Measurements from ENCODE around the gene JAKMIP2. TPM values are rescaled to one million over a fixed set of nuclear protein-coding genes. Genes with fewer than 3 reads are reported as not detected.

The JAKMIP2 gene
- total RNA-seq, 1 donor from 2014 or later: 2.0 TPM

DNA sequence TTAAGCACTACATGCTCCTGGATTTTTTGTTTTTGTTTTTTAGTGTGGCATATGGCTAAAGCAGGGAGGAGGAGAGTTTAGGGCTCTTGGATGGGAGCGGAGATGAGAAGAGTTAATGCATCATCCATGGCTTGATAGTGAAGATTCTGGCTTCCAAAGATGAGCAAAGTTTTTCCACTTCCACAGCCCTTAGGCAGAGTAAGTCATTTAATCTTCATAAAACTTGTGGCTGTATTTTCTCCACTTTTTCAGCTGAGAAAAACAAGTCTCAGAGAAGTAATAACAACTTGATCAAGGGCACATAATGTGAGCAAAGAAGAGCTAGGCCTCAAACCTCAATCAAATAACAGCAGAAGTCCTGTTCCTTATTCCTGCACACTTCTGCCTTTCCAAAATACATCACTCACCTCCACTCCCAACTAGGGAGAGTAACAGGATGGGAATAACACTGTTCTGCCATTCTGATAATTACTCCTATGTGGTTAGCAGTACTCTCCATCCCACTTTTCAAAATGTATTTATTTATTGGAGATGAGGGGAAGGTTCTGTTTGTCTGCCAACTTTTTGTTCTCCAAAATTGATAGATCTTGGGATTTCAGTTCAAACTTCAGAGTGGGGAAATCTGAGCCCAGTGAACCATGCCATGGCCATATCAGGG is 218.9 kb downstream of the JAKMIP2 start:
- ChIA-PET CTCF (no interaction called here), POLR2A (no interaction called here)
- intact Hi-C loops (cut with micrococcal nuclease): no loop called here
- H3K9me3 Mint-ChIP-seq: no peaks in the 10 kb centered on the region
- TF ChIP-seq, protein P1, sequence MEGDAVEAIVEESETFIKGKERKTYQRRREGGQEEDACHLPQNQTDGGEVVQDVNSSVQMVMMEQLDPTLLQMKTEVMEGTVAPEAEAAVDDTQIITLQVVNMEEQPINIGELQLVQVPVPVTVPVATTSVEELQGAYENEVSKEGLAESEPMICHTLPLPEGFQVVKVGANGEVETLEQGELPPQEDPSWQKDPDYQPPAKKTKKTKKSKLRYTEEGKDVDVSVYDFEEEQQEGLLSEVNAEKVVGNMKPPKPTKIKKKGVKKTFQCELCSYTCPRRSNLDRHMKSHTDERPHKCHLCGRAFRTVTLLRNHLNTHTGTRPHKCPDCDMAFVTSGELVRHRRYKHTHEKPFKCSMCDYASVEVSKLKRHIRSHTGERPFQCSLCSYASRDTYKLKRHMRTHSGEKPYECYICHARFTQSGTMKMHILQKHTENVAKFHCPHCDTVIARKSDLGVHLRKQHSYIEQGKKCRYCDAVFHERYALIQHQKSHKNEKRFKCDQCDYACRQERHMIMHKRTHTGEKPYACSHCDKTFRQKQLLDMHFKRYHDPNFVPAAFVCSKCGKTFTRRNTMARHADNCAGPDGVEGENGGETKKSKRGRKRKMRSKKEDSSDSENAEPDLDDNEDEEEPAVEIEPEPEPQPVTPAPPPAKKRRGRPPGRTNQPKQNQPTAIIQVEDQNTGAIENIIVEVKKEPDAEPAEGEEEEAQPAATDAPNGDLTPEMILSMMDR (IDR thresholded peaks at IDR 0.05): no peak
- no peaks in the 10 kb centered on the region for H3K27me3 Mint-ChIP-seq
- DNase-seq: no peak
- ATAC-seq (ENCODE audit: low read depth): no peak
- H3K4me3 Mint-ChIP-seq: no peak overlapping the region
- H3K4me1 Mint-ChIP-seq: no peaks in the 10 kb centered on the region
- H3K27ac Mint-ChIP-seq: no peak overlapping the region
- no peaks in the 10 kb centered on the region for H3K36me3 Mint-ChIP-seq (ENCODE audit: low read depth)

DNA sequence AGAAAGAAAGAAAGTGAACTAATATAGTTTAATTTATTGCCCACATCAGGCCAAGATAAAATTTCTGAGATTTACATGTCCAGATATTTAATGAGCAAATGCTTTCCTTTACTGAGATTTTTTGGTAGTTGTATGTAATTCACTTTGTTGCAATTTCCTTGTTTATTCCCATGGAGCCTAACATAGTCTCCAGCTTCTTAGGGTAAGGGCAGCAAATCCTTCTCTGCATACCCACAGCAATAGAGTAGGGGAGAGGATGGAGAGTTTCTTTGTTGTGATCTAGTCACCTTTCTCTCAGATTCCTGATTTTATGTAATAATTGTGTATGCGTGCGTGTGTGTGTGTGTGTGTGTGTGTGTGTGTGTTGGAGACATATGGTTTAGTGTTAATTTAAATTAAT is 221.1 kb downstream of the JAKMIP2 start:
- CTCF ChIA-PET: no interaction called here
- TF ChIP-seq, protein P1 (IDR thresholded peaks at IDR 0.05): no peak
- Mint-ChIP-seq H3K4me3 (no peak overlapping the region), H3K9me3 (no peaks in the 10 kb centered on the region), H3K27ac (no peak overlapping the region), H3K4me1 (no peaks in the 10 kb centered on the region), H3K36me3 (ENCODE audit: low read depth) (no peaks in the 10 kb centered on the region), H3K27me3 (no peaks in the 10 kb centered on the region)
- POLR2A ChIA-PET: no interaction called here
- no peak for ATAC-seq (ENCODE audit: low read depth)
- DNase-seq: no peak
- intact Hi-C loops (cut with micrococcal nuclease): no loop called here

DNA sequence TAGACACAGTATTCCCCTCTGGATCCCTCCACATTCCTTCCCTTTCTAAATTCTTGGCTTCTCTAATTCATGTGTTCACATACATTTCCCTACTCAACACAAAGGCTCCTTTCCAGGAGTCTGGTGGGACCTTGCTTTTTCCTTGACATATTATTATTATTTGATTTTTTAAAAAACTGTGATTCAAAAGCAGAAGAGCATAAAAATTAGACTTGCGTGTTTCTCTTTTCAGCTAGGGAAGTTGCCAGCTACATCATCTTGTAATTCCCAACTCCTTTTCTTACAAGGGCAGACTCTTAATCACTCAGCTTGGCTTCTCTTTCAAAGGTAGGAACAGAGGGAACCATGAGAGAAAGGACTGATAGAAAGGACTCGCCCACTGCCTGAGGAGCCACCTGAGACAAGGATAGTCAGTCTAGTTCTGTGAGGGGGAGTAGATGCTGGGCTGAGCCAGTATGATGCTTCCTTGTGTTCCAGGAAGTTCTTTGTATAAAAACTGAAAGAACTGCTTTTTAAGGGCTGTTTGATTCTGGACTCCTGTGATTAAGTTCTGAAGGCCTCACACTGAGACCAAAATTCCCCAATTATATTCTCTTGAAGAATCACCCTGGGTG is 221.7 kb downstream of the JAKMIP2 start:
- Mint-ChIP-seq H3K4me3 (no peak overlapping the region), H3K4me1 (no peaks in the 10 kb centered on the region), H3K9me3 (no peaks in the 10 kb centered on the region), H3K27ac (no peak overlapping the region), H3K36me3 (ENCODE audit: low read depth) (no peaks in the 10 kb centered on the region), H3K27me3 (no peaks in the 10 kb centered on the region)
- POLR2A ChIA-PET: no interaction called here
- DNase-seq: no peak
- ATAC-seq (ENCODE audit: low read depth): no peak
- TF ChIP-seq, protein P1 (IDR thresholded peaks at IDR 0.05): no peak
- CTCF ChIA-PET: no interaction called here
- intact Hi-C loops (cut with micrococcal nuclease): no loop called here

- TF ChIP-seq, protein P1 (IDR thresholded peaks at IDR 0.05): no peak
- ChIA-PET CTCF (no interaction called here), POLR2A (no interaction called here)
- Mint-ChIP-seq H3K27ac (no peak overlapping the region), H3K9me3 (no peaks in the 10 kb centered on the region), H3K27me3 (no peaks in the 10 kb centered on the region), H3K4me3 (no peak overlapping the region), H3K4me1 (no peaks in the 10 kb centered on the region), H3K36me3 (ENCODE audit: low read depth) (no peaks in the 10 kb centered on the region)
- ATAC-seq (ENCODE audit: low read depth): no peak
- no peak for DNase-seq
- intact Hi-C loops (cut with micrococcal nuclease): no loop called here
Observed at GRCh38 chr5:147559749-147560148, 222.8 kb downstream of the JAKMIP2 start.

- Mint-ChIP-seq H3K27me3 (no peaks in the 10 kb centered on the region), H3K36me3 (ENCODE audit: low read depth) (no peaks in the 10 kb centered on the region), H3K4me1 (no peaks in the 10 kb centered on the region), H3K9me3 (no peaks in the 10 kb centered on the region), H3K27ac (no peak overlapping the region), H3K4me3 (no peak overlapping the region)
- TF ChIP-seq, protein P1 (IDR thresholded peaks at IDR 0.05): no peak
- DNase-seq: no peak
- intact Hi-C loops (cut with micrococcal nuclease): no loop called here
- no peak for ATAC-seq (ENCODE audit: low read depth)
- CTCF ChIA-PET: no interaction called here
- POLR2A ChIA-PET: no interaction called here
Observed at GRCh38 chr5:147558826-147559225, 223.7 kb downstream of the JAKMIP2 start.

Measured in activated B cell treated with CpG ODN at 0.5 μM for 24 hours (primary cell).